CD4-positive, alpha-beta T cell (primary cell): ENCODE measurements around the gene LRRC75A. TPM values are rescaled to one million over a fixed set of nuclear protein-coding genes. Genes with fewer than 3 reads are reported as not detected.

Source experiments
- ATAC-seq: fragments of 200-7000 bp; cut with Tn5 transposase; one replicate; pipeline ENCODE4 v1.10.0; 2022; ENCODE audit warnings: mild to moderate bottlenecking; ENCODE audit not compliant: poor library complexity
- CTCF ChIA-PET: fragments of 350-600 bp; sonication (Branson Sonifier 250); formaldehyde crosslinking; loops from one replicate; lab custom pipeline; 2021; ENCODE audit warnings: antibody characterized with exemption, inconsistent platforms; lab: Charles Lee
- POLR2A ChIA-PET: fragments of 350-600 bp; sonication (Branson Sonifier 250); formaldehyde crosslinking; loops from one replicate; lab custom pipeline; 2021; ENCODE audit warnings: antibody characterized with exemption, inconsistent platforms; lab: Charles Lee
- DNase-seq, 14 experiments: peaks; one replicate each; pipeline ENCODE4 v3.0.0-alpha.2; 2013 to 2020; ENCODE audit warnings: mixed read lengths in 2 of 14
- H3K27ac ChIP-seq, 2 donors: one replicate each; pipeline versions ENCODE4 v1.5.1 to v1.7.0; 2013; ENCODE audit warnings: low read length in 2 of 2, low read depth in 1 of 2, mild to moderate bottlenecking in 1 of 2
- H3K27me3 ChIP-seq, 2 experiments: 1 replicate in 1 of 2; 2 replicates in 1 of 2; pipeline versions ENCODE4 v1.6.1 to v1.7.0; 2013; ENCODE audit warnings: low read length in 2 of 2, control low read depth in 1 of 2, mild to moderate bottlenecking in 1 of 2, moderate library complexity in 1 of 2; ENCODE audit not compliant: insufficient read depth in 2 of 2, control insufficient read depth in 1 of 2
- H3K36me3 ChIP-seq: one replicate; pipeline ENCODE4 v1.6.1; 2013; ENCODE audit warnings: low read length, control low read depth; ENCODE audit not compliant: insufficient read depth
- H3K4me1 ChIP-seq: one replicate; pipeline ENCODE4 v1.6.1; 2013; ENCODE audit warnings: low read length, control low read depth; ENCODE audit not compliant: insufficient read depth
- H3K4me3 ChIP-seq: one replicate; pipeline ENCODE4 v1.5.1; 2013; ENCODE audit warnings: mild to moderate bottlenecking, low read length, moderate library complexity
- H3K9me3 ChIP-seq, 2 experiments: 1 replicate in 1 of 2; 2 replicates in 1 of 2; pipeline versions ENCODE4 v1.6.1 to v1.7.0; 2013; ENCODE audit warnings: low read length in 2 of 2, mild to moderate bottlenecking in 2 of 2, control low read depth in 1 of 2, moderate library complexity in 1 of 2; ENCODE audit not compliant: control insufficient read depth in 1 of 2, insufficient read depth in 1 of 2
- H3K27ac Mint-ChIP-seq: one replicate; pipeline ENCODE4 v1.8.0; 2020; ENCODE audit warnings: mixed read lengths
- H3K27me3 Mint-ChIP-seq: one replicate; pipeline ENCODE4 v1.8.0; 2021; ENCODE audit warnings: mixed read lengths
- H3K36me3 Mint-ChIP-seq: one replicate; pipeline ENCODE4 v1.8.0; 2021; ENCODE audit warnings: low read depth, mixed read lengths
- H3K4me1 Mint-ChIP-seq: one replicate; pipeline ENCODE4 v1.8.0; 2021; ENCODE audit warnings: low read depth, mixed read lengths
- H3K4me3 Mint-ChIP-seq: one replicate; pipeline ENCODE4 v1.8.0; 2020; ENCODE audit warnings: mild to moderate bottlenecking, mixed read lengths
- H3K9me3 Mint-ChIP-seq: one replicate; pipeline ENCODE4 v1.8.0; 2020; ENCODE audit warnings: mixed read lengths
- intact Hi-C, 2 experiments: fragments of 100-400 bp; cut with DNase I in 1 of 2; cut with micrococcal nuclease in 1 of 2; formaldehyde crosslinking; loops; one replicate each; pipeline versions ENCODE4 v1.15.1 to v1.9.0; 2023 to 2025; cut with DNase I, micrococcal nuclease
- total RNA-seq, 174 experiments: library from RNA in 2 of 174; stranded (reverse) in 2 of 174; gene quantifications; one replicate each; pipeline ENCODE4 v1.2.3 and lab custom pipeline; 2021 to 2026
- TF ChIP-seq, protein P1 (sequence below): fragments of 200-600 bp; IDR thresholded peaks from one replicate; pipeline ENCODE4 v1.8.0; 2022; ENCODE audit warnings: antibody characterized with exemption, mild to moderate bottlenecking

LRRC75A gene
- total RNA-seq, 2 experiments from 2014 or later: 1.5 to 1.9 TPM

DNA sequence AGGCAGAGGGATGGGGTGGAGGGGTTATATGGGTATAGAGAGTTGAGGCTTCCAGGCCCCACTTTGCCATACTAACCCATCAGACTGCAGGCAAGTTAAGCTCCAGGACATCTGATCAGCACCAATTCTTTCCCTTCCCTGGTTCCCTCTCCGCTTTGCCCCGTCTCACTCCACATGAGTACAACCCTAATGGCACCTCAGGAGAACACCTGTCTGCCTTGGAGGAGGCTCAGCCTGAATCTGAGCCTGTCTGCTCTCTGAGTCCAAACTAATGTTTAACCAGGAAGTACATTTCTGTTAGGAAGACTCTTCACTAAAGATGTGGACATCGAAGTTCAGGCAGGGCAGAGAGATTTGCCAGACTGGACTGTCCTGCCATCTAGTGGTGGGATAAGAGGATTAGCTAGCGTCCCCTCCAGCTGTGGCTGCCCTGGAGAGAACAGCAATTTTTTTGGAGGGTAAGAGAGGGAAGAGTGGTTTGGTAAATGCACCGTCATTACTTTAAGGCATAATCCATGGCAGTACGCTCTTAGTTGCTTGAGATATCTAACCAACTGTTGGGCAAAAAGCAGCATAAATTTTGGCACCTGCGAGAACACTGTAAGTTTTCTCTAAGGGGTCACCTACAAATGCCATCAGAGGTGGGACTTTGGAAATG lies 29.2 kb upstream of the LRRC75A start:
- no peaks in the 10 kb centered on the region for H3K36me3 ChIP-seq
- peaks cover 3 to 8% of the 10 kb centered on the region in 2 experiments for H3K27me3 ChIP-seq
- no peaks in the 10 kb centered on the region for H3K9me3 ChIP-seq
- H3K4me3 ChIP-seq: no peak overlapping the region
- TF ChIP-seq, protein P1, sequence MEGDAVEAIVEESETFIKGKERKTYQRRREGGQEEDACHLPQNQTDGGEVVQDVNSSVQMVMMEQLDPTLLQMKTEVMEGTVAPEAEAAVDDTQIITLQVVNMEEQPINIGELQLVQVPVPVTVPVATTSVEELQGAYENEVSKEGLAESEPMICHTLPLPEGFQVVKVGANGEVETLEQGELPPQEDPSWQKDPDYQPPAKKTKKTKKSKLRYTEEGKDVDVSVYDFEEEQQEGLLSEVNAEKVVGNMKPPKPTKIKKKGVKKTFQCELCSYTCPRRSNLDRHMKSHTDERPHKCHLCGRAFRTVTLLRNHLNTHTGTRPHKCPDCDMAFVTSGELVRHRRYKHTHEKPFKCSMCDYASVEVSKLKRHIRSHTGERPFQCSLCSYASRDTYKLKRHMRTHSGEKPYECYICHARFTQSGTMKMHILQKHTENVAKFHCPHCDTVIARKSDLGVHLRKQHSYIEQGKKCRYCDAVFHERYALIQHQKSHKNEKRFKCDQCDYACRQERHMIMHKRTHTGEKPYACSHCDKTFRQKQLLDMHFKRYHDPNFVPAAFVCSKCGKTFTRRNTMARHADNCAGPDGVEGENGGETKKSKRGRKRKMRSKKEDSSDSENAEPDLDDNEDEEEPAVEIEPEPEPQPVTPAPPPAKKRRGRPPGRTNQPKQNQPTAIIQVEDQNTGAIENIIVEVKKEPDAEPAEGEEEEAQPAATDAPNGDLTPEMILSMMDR: peak; percentile 86
- Mint-ChIP-seq H3K27ac (no peak overlapping the region), H3K4me1 (peaks cover 3% of the 10 kb centered on the region), H3K9me3 (no peaks in the 10 kb centered on the region), H3K36me3 (no peaks in the 10 kb centered on the region), H3K27me3 (peaks cover 50% of the 10 kb centered on the region), H3K4me3 (no peak overlapping the region)
- ChIA-PET CTCF (interaction anchor here (0.6 to 2.5 kb wide), 15 partner anchors 12 to 168 kb away, joined by 3 to 16 read pairs (median 3); partner anchors contain the start of genes CENPV, LRRC75A and TRPV2), POLR2A (interaction anchor here (1.3 to 1.6 kb wide), 3 partner anchors 14 to 140 kb away, joined by 4 to 8 read pairs (median 8); partner anchors contain the start of gene UBB)
- no peak overlapping the region for H3K27ac ChIP-seq
- H3K4me1 ChIP-seq: peaks cover 6% of the 10 kb centered on the region
- DNase-seq (peak; percentile 37 to 86 (median 48)), ATAC-seq (peak; percentile 86)
- intact Hi-C loops: loop anchor here (1.0 to 5.0 kb wide), 4 partner anchors 68 to 159 kb away; no protein-coding TSS in a partner anchor

DNA sequence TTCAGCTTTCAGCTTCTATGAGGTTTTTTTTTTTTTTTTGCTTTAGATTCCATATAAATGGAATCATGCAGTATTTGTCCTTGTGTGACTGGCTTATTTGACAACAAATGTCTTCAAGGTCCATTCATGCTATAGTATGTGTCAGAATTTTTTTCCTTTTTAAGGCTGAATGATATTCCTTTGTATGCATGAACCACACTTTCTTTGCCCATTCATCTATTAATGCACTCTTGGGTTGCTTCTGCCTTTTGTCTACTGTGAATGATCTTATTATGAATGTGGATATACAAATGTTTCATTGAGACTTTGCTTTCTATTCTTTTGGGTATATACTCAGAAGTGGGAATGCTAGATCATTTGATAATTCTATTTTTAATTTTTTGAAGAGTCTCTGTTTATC lies 27.0 kb upstream of the LRRC75A start:
- H3K9me3 ChIP-seq: no peaks in the 10 kb centered on the region
- Mint-ChIP-seq H3K36me3 (no peaks in the 10 kb centered on the region), H3K27ac (no peak overlapping the region), H3K4me1 (peaks cover 3% of the 10 kb centered on the region), H3K27me3 (peaks cover 53% of the 10 kb centered on the region), H3K9me3 (no peaks in the 10 kb centered on the region), H3K4me3 (no peak overlapping the region)
- no peak for DNase-seq
- H3K27me3 ChIP-seq: peaks cover 7 to 8% of the 10 kb centered on the region in 2 experiments
- H3K4me3 ChIP-seq: no peak overlapping the region
- ATAC-seq: no peak
- no peaks in the 10 kb centered on the region for H3K36me3 ChIP-seq
- H3K27ac ChIP-seq: no peak overlapping the region
- POLR2A ChIA-PET: no interaction called here
- H3K4me1 ChIP-seq: peaks cover 6% of the 10 kb centered on the region
- TF ChIP-seq, protein P1: no peak
- CTCF ChIA-PET: no interaction called here
- intact Hi-C loops: no loop called here

DNA sequence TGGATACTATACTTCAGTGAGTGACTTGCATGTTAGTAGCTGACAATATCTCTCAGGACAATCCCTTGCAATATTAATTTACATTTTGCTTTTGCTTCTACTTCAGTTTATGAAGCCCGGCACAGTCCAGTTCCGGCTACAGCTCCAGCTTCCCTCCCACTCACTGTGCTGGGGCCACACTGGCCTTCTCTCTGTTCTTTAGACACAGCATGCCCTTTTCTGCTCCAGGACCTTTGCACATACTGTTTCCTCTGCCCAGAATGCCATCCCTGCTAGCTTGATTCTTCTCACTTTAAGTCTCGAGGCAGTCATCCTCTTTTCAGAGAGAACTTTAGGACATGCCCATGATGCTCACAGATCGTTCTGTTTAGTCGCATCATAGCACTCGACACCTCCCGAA lies 25.5 kb upstream of the LRRC75A start:
- Histone ChIP-seq H3K27me3 (peaks cover 7 to 8% of the 10 kb centered on the region in 2 experiments), H3K36me3 (no peaks in the 10 kb centered on the region), H3K9me3 (no peaks in the 10 kb centered on the region), H3K4me3 (no peak overlapping the region), H3K27ac (no peak overlapping the region), H3K4me1 (peaks cover 6% of the 10 kb centered on the region)
- H3K4me3 Mint-ChIP-seq: no peak overlapping the region
- H3K9me3 Mint-ChIP-seq: no peaks in the 10 kb centered on the region
- ChIA-PET POLR2A (no interaction called here), CTCF (no interaction called here)
- no peak overlapping the region for H3K27ac Mint-ChIP-seq
- ATAC-seq (no peak), DNase-seq (no peak)
- no peaks in the 10 kb centered on the region for H3K36me3 Mint-ChIP-seq
- H3K4me1 Mint-ChIP-seq: peaks cover 3% of the 10 kb centered on the region
- TF ChIP-seq, protein P1: no peak
- peaks cover 53% of the 10 kb centered on the region for H3K27me3 Mint-ChIP-seq
- intact Hi-C loops: loop anchor here in 1 of 2 experiments (1.0 kb wide), 1 partner anchor 151 kb away; no protein-coding TSS in a partner anchor
